MM.1S (cell line): Measurements from ENCODE around the gene EIF4G2.

ENCODE experiments used
- CTCF ChIP-seq: fragments of 300-600 bp; sonication (generic); IDR thresholded peaks from 2 replicates; pipeline ENCODE4 v1.5.1; 2016; ENCODE audit warnings: antibody characterized with exemption, low read length, mixed read lengths
- EZH2 ChIP-seq: fragments of 300-600 bp; sonication (generic); optimal IDR thresholded peaks from 2 replicates; pipeline ENCODE3; 2017; ENCODE audit warnings: low read depth, mild to moderate bottlenecking, antibody characterized with exemption, low read length, mixed read lengths

GRCh38 chr11:10823152-10823579, 14.4 kb upstream of the EIF4G2 start:
- TF ChIP-seq CTCF (no peak), EZH2 (no peak)
